H9 (cell line): ENCODE measurements around the gene DDRGK1. TPM values are rescaled to one million over a fixed set of nuclear protein-coding genes. Genes with fewer than 3 reads are reported as not detected.

ENCODE experiments used
- DNase-seq: peaks from one replicate; pipeline ENCODE4 v3.0.0-alpha.2; 2017
- H2AFZ ChIP-seq: one replicate; pipeline ENCODE4 v1.6.1; 2013; ENCODE audit warnings: mild to moderate bottlenecking, low read length, control low read depth, moderate library complexity
- H2AK5ac ChIP-seq: 2 replicates; pipeline ENCODE4 v1.6.1; 2013; ENCODE audit warnings: low read length, control low read depth, mixed read lengths; ENCODE audit not compliant: insufficient read length
- H2BK120ac ChIP-seq: one replicate; pipeline ENCODE4 v1.6.1; 2013; ENCODE audit warnings: low read depth, mild to moderate bottlenecking, low read length, control low read depth, inconsistent platforms; ENCODE audit not compliant: poor library complexity, severe bottlenecking
- H2BK12ac ChIP-seq: 2 replicates; pipeline ENCODE4 v1.6.1; 2013; ENCODE audit warnings: low read length, control low read depth, mixed read lengths, low read depth; ENCODE audit not compliant: insufficient read length
- H2BK15ac ChIP-seq: 2 replicates; pipeline ENCODE4 v1.6.1; 2013; ENCODE audit warnings: low read depth, low read length, control low read depth
- H2BK20ac ChIP-seq: one replicate; pipeline ENCODE4 v1.6.1; 2013; ENCODE audit warnings: low read depth, mild to moderate bottlenecking, low read length, control low read depth, inconsistent platforms; ENCODE audit not compliant: poor library complexity, severe bottlenecking
- H2BK5ac ChIP-seq: 2 replicates; pipeline ENCODE4 v1.6.1; 2013; ENCODE audit warnings: low read length, control low read depth, mixed read lengths; ENCODE audit not compliant: insufficient read length
- H3K14ac ChIP-seq: 2 replicates; pipeline ENCODE4 v1.6.1; 2013; ENCODE audit warnings: low read length, control low read depth; ENCODE audit not compliant: insufficient read depth
- H3K18ac ChIP-seq: 2 replicates; pipeline ENCODE4 v1.6.1; 2013; ENCODE audit warnings: low read depth, mild to moderate bottlenecking, mixed read lengths, low read length, control low read depth; ENCODE audit not compliant: insufficient read length
- H3K23ac ChIP-seq: 2 replicates; pipeline ENCODE4 v1.6.1; 2013; ENCODE audit warnings: low read length, control low read depth, mixed read lengths, low read depth; ENCODE audit not compliant: insufficient read length
- H3K23me2 ChIP-seq: 2 replicates; pipeline ENCODE4 v1.6.1; 2013; ENCODE audit warnings: low read depth, mild to moderate bottlenecking, mixed read lengths, low read length, control low read depth; ENCODE audit not compliant: insufficient read length, poor library complexity, severe bottlenecking
- H3K27ac ChIP-seq: 2 replicates; pipeline ENCODE4 v1.5.1; 2013; ENCODE audit warnings: low read length, control low read depth, mixed read lengths, low read depth; ENCODE audit not compliant: insufficient read length
- H3K27me3 ChIP-seq: 2 replicates; pipeline ENCODE4 v1.6.1; 2013; ENCODE audit warnings: low read length, control low read depth, inconsistent platforms; ENCODE audit not compliant: insufficient read depth
- H3K4ac ChIP-seq: 2 replicates; pipeline ENCODE4 v1.6.1; 2013; ENCODE audit warnings: low read depth, mild to moderate bottlenecking, control low read depth, inconsistent platforms, low read length, moderate library complexity
- H3K4me1 ChIP-seq: 2 replicates; pipeline ENCODE4 v1.6.1; 2013; ENCODE audit warnings: low read length, control low read depth, inconsistent platforms; ENCODE audit not compliant: insufficient read depth
- H3K4me2 ChIP-seq: 2 replicates; pipeline ENCODE4 v1.6.1; 2013; ENCODE audit warnings: low read length, control low read depth, mixed read lengths; ENCODE audit not compliant: insufficient read length, insufficient read depth
- H3K56ac ChIP-seq: 2 replicates; pipeline ENCODE4 v1.6.1; 2013; ENCODE audit warnings: low read depth, mild to moderate bottlenecking, mixed read lengths, low read length, control low read depth; ENCODE audit not compliant: insufficient read length
- H3K79me1 ChIP-seq: 2 replicates; pipeline ENCODE4 v1.6.1; 2013; ENCODE audit warnings: low read depth, mild to moderate bottlenecking, moderate library complexity, low read length, control low read depth, inconsistent platforms; ENCODE audit not compliant: insufficient read depth, poor library complexity, severe bottlenecking
- H3K79me2 ChIP-seq: 2 replicates; pipeline ENCODE4 v1.6.1; 2013; ENCODE audit warnings: low read length, control low read depth, inconsistent platforms; ENCODE audit not compliant: insufficient read depth
- H3K9ac ChIP-seq: 2 replicates; pipeline ENCODE4 v1.6.1; 2013; ENCODE audit warnings: low read length, control low read depth, mixed read lengths; ENCODE audit not compliant: insufficient read length; ENCODE audit errors: extremely low read depth
- H3K9me3 ChIP-seq: one replicate; pipeline ENCODE4 v1.6.1; 2013; ENCODE audit warnings: low read depth, low read length, inconsistent platforms; ENCODE audit not compliant: control insufficient read depth
- H3T11ph ChIP-seq: one replicate; pipeline ENCODE4 v1.6.1; 2013; ENCODE audit warnings: mild to moderate bottlenecking, low read length, control low read depth, inconsistent platforms
- H4K20me1 ChIP-seq: one replicate; pipeline ENCODE4 v1.6.1; 2013; ENCODE audit not compliant: control insufficient read depth, insufficient read length, insufficient read depth
- H4K5ac ChIP-seq: 2 replicates; pipeline ENCODE4 v1.6.1; 2013; ENCODE audit warnings: low read depth, mild to moderate bottlenecking, mixed read lengths, low read length, control low read depth; ENCODE audit not compliant: insufficient read length
- H4K8ac ChIP-seq: replicated peaks from 2 replicates; pipeline ENCODE4 v1.6.1; 2013; ENCODE audit warnings: low read length, control low read depth, mixed read lengths, low read depth; ENCODE audit not compliant: insufficient read length
- H4K91ac ChIP-seq: 2 replicates; pipeline ENCODE4 v1.6.1; 2013; ENCODE audit warnings: low read depth, mild to moderate bottlenecking, moderate library complexity, mixed read lengths, low read length, control low read depth; ENCODE audit not compliant: insufficient read length
- H3K27ac Mint-ChIP-seq, 3 experiments: 2 replicates in 2 of 3; 3 replicates in 1 of 3; pipeline ENCODE4 v1.8.0; 2020 to 2021; ENCODE audit warnings: mixed read lengths in 3 of 3, mild to moderate bottlenecking in 1 of 3, moderate library complexity in 1 of 3
- H3K27me3 Mint-ChIP-seq: 2 replicates; pipeline ENCODE4 v1.8.0; 2021; ENCODE audit warnings: low read depth, mild to moderate bottlenecking, moderate library complexity, mixed read lengths
- H3K36me3 Mint-ChIP-seq, 3 experiments: 2 replicates in 2 of 3; 3 replicates in 1 of 3; pipeline ENCODE4 v1.8.0; 2020 to 2021; ENCODE audit warnings: low read depth in 3 of 3, mixed read lengths in 3 of 3; ENCODE audit not compliant: insufficient read depth in 1 of 3
- H3K4me1 Mint-ChIP-seq, 2 experiments: 2 replicates each; pipeline ENCODE4 v1.8.0; 2020; ENCODE audit warnings: mixed read lengths in 2 of 2
- H3K4me3 Mint-ChIP-seq, 2 experiments: 2 replicates in 1 of 2; 3 replicates in 1 of 2; pipeline ENCODE4 v1.8.0; 2020 to 2021; ENCODE audit warnings: mild to moderate bottlenecking in 2 of 2, mixed read lengths in 2 of 2, moderate library complexity in 1 of 2
- H3K9me3 Mint-ChIP-seq, 2 experiments: 2 replicates in 1 of 2; 3 replicates in 1 of 2; pipeline ENCODE4 v1.8.0; 2020; ENCODE audit warnings: mild to moderate bottlenecking in 2 of 2, mixed read lengths in 2 of 2, moderate library complexity in 1 of 2
- CTCF ChIP-seq: fragments of 200-600 bp; sonication (generic); conservative IDR thresholded peaks from 3 replicates; pipeline ENCODE4 v1.8.0; 2021; ENCODE audit warnings: antibody characterized with exemption, mild to moderate bottlenecking
- WGBS: extraction: QIAGEN DNeasy Blood & Tissue Kit; methylation state at CpG from one replicate; pipeline ENCODE4 v1.1.7; 2013; ENCODE audit warnings: missing lambda C conversion rate, low lambda C conversion rate, mixed read lengths; ENCODE audit not compliant: insufficient read length; ENCODE audit errors: extremely low coverage; 5-methylcytosine and 5-hydroxymethylcytosine counted together
- total RNA-seq: library from RNA; stranded (reverse); gene quantifications from 2 replicates; pipeline ENCODE4 v1.2.1, GENCODE V29; 2021

Gene DDRGK1
- total RNA-seq, 1 experiment from 2014 or later: 58.1 TPM

DNA sequence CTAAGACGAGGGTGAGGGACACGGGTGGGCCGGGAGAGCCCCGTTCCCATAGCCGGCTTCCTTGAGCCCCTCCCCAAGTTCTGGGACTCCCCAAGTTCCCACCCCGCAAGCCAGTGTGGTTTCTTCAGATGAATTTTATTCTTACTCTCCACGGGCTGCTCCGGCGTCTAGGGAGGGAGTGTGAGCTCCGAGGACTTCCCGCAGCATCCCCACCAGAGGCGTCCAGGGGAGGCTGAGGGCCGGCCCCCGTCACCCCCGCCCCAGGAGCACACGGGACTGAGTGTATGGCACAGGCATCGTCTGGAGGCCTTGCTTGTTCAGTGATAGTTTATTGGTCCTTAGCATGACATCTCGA is 44.5 kb upstream of the DDRGK1 start:
- Mint-ChIP-seq H3K36me3 (no peaks in the 10 kb centered on the region; a peak in 2 of 7 replicates), H3K27me3 (peaks cover 45% of the 10 kb centered on the region), H3K9me3 (no peaks in the 10 kb centered on the region), H3K4me3 (peak overlapping the region; percentile 38 to 72), H3K4me1 (peaks cover 13 to 16% of the 10 kb centered on the region in 2 experiments), H3K27ac (no peak overlapping the region)
- Histone ChIP-seq H3K23me2 (peaks cover 8% of the 10 kb centered on the region), H2BK20ac (no peak overlapping the region), H3K79me2 (no peaks in the 10 kb centered on the region), H3K56ac (no peak overlapping the region), H3K4me1 (no peaks in the 10 kb centered on the region; the same call in 1 of the 2 replicates), H2BK5ac (no peak overlapping the region), H3K9ac (no peak overlapping the region), H3K4ac (no peak overlapping the region), H3K23ac (no peak overlapping the region), H3K18ac (no peak overlapping the region), H4K91ac (no peak overlapping the region), H3K27me3 (no peaks in the 10 kb centered on the region; the same call in 1 of the 2 replicates), H4K5ac (no peak overlapping the region), H3K4me2 (peak overlapping the region; percentile 50), H3K79me1 (no peaks in the 10 kb centered on the region), H3T11ph (no peak overlapping the region), H2BK15ac (no peak overlapping the region), H2BK120ac (no peak overlapping the region), H4K20me1 (no peaks in the 10 kb centered on the region), H2AK5ac (no peak overlapping the region), H3K14ac (no peak overlapping the region), H4K8ac (no peak overlapping the region), H2BK12ac (no peak overlapping the region), H3K27ac (no peak overlapping the region), H3K9me3 (no peaks in the 10 kb centered on the region), H2AFZ (no peak overlapping the region)
- no peak for TF ChIP-seq CTCF
- no peak for DNase-seq
- no CpG with 5 or more reads among the region's 18 CpGs for WGBS
